DMS 273 treated with DMSO at 0.1 percent for 48 hours (cell line): ENCODE data around the gene TREM2.
"Not testable (repeated sequence)": the region's sequence is repeated elsewhere in the genome, so short reads cannot be mapped to it uniquely, and the experiment has no call there.

ENCODE experiments used
- DNase-seq: peaks from one replicate; lab custom pipeline; 2025; lab: John Stamatoyannopoulos, UW

Gene TREM2

GRCh38 chr6:41162687-41163418 is at the start of gene TREM2:
Gene TREM2, minus strand, starts transcription at chr6:41163116. Its CDS starts 34 bp downstream, at chr6:41163082.
- no peak for DNase-seq

- DNase-seq, result no peak
These were observed 46.8 kb upstream of the TREM2 start for GRCh38 chr6:41209547-41210320.

- DNase-seq, result no peak
These were observed 45.7 kb upstream of the TREM2 start for GRCh38 chr6:41208439-41209106.

- no peak for DNase-seq
These were observed 41.2 kb upstream of the TREM2 start for GRCh38 chr6:41204156-41204555.

GRCh38 chr6:41201764-41202173 is 38.9 kb upstream of the TREM2 start:
- DNase-seq, result no peak

- DNase-seq, result no peak
These were observed 38.2 kb upstream of the TREM2 start, which contains the start of gene TREML2 for GRCh38 chr6:41200901-41201763. Gene TREML2, minus strand, starts transcription at chr6:41201149. Its CDS starts 141 bp downstream, at chr6:41201008.

- no peak for DNase-seq
These were observed 37.5 kb upstream of the TREM2 start for GRCh38 chr6:41200296-41200900.

GRCh38 chr6:41199552-41200246 is 36.8 kb upstream of the TREM2 start:
- no peak for DNase-seq

GRCh38 chr6:41197234-41197633 is 34.3 kb upstream of the TREM2 start:
- no peak for DNase-seq

GRCh38 chr6:41194386-41194785 is 31.5 kb upstream of the TREM2 start:
- no peak for DNase-seq

GRCh38 chr6:41193884-41194283 is 31.0 kb upstream of the TREM2 start:
- no peak for DNase-seq

GRCh38 chr6:41193171-41193734 is 30.3 kb upstream of the TREM2 start:
- DNase-seq, result no peak

- DNase-seq, result no peak
These were observed 28.7 kb upstream of the TREM2 start for GRCh38 chr6:41191569-41191968.

GRCh38 chr6:41190791-41191190 is 27.9 kb upstream of the TREM2 start:
- no peak for DNase-seq

GRCh38 chr6:41189967-41190366 is 27.1 kb upstream of the TREM2 start:
- no peak for DNase-seq

- DNase-seq, result not testable (repeated sequence)
These were observed 26.1 kb upstream of the TREM2 start for GRCh38 chr6:41189046-41189445.

- no peak for DNase-seq
These were observed 25.3 kb upstream of the TREM2 start for GRCh38 chr6:41187924-41188886.

- DNase-seq, result no peak
These were observed 23.2 kb upstream of the TREM2 start for GRCh38 chr6:41186031-41186562.

- no peak for DNase-seq
These were observed 21.8 kb upstream of the TREM2 start for GRCh38 chr6:41184761-41185160.
